ENCODE measurements around the gene AJAP1.
"Not testable (repeated sequence)": the region's sequence is repeated elsewhere in the genome, so short reads cannot be mapped to it uniquely, and the experiment has no call there.

Gene AJAP1, protein sequence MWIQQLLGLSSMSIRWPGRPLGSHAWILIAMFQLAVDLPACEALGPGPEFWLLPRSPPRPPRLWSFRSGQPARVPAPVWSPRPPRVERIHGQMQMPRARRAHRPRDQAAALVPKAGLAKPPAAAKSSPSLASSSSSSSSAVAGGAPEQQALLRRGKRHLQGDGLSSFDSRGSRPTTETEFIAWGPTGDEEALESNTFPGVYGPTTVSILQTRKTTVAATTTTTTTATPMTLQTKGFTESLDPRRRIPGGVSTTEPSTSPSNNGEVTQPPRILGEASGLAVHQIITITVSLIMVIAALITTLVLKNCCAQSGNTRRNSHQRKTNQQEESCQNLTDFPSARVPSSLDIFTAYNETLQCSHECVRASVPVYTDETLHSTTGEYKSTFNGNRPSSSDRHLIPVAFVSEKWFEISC

DNA sequence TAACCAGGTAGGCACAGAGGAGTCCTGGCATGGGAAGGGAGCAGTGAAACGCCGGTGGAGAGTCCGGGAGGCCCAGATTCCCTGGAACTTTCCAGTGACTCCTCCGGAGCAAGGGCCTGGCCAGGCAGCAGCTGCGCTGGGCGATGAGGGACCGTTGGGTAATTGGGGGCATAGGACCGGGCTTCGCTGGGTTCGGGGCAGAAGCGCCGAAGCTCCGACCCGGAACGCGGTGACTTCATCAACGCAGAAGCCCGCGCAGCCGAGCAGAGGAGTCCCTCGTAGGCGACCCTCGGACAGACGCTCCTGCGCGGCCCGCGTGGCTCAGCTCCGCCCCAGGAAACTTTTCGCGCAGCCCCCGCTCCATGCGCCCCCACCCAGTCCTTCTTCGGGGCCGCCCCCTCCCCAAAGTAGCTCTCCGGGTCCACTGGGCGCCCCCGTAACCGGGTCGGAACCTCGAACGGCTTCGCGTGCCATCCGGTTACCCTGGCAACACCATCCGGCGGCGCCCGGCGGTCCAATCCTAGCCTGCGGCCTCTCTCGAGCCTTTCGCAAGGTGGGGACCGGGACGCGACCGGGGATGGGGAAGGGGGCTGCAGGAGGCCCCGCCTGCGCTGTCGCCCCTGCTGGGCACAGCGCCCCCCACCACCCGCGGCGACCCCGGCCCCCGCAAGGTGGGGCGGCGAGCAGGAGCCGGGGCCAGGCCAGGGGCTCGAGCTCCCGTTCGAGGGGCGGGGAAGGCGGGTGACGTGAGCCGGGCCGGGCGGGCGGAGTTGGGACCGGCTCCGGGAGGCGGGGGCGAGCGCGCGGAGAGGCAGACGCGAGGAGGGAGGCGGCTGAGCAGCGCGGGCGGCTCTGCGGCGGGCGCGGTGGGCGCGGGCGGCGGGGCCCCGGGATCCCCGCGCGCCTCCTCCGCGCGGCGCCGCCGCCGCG, at the start of gene AJAP1:
AJAP1 (plus strand) TSS at position 814 of the 930 bp plus-strand sequence. CDS start 817 bp downstream, outside the sequence.
- DNase-seq: no peak

DNA sequence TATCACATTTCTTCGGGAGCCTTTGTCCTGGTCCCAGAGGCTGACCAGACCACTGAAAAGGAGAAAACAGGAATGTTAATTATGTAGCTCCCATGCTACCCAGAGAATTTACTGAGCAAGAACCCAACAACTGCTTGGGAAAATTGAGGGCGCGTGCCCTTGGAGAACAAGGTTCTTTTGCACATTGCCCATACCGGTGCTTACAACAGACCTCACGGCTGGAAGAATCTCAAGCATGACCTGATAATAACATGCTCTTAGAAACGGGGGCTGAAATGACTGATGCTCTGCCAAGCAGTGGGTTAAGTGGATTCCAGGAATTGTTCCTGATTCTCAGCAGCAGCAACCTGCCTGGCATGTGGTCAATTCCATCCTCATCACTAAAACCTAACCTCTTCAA, 49.3 kb upstream of the AJAP1 start:
- DNase-seq: no peak

- DNase-seq: no peak
Observed at GRCh38 chr1:4611563-4612341, 42.7 kb upstream of the AJAP1 start.

GRCh38 chr1:4612991-4613390, 41.4 kb upstream of the AJAP1 start:
- DNase-seq: no peak

DNA sequence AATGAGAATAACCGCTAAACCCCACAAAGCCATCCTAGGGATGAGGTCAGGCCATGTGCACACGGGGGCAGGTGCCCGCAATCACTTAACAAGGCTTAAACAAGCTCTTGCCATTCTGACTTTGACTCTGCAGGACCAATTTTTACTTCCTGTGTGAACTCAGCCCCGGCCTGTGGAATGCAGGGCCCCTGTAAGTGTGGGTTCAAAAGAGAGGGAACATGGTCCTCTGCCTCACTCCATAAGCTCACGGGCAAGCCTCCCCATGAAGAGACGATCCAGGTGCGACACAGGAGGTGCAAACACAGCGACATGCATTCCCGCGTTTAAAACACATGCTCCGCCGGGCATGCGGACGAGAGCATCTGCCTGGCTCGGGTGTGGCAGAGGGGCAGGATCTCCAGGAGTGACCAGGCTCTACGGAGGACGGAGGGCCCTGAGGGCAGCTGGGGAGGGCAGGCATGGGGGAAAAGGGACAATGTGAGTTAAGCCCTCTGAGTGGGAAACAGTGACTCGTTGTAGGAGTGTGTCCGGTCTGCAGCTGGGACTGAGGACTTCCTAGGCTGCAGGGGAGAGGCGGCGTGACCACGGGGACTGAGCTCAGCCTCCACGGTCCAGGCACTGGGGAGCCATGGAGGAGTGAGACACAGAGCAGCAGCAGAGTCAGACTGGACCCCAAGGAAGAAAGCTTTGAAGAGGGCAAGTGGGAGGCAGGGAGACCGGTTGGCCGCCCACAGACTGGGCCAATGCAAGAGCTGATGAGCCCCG, 40.6 kb upstream of the AJAP1 start:
- DNase-seq: no peak

- DNase-seq: no peak
Observed at GRCh38 chr1:4614371-4615137, 39.9 kb upstream of the AJAP1 start.

GRCh38 chr1:4615138-4615470, 39.3 kb upstream of the AJAP1 start:
- DNase-seq: no peak

- no peak for DNase-seq
Observed at GRCh38 chr1:4615501-4615900, 38.9 kb upstream of the AJAP1 start.

DNA sequence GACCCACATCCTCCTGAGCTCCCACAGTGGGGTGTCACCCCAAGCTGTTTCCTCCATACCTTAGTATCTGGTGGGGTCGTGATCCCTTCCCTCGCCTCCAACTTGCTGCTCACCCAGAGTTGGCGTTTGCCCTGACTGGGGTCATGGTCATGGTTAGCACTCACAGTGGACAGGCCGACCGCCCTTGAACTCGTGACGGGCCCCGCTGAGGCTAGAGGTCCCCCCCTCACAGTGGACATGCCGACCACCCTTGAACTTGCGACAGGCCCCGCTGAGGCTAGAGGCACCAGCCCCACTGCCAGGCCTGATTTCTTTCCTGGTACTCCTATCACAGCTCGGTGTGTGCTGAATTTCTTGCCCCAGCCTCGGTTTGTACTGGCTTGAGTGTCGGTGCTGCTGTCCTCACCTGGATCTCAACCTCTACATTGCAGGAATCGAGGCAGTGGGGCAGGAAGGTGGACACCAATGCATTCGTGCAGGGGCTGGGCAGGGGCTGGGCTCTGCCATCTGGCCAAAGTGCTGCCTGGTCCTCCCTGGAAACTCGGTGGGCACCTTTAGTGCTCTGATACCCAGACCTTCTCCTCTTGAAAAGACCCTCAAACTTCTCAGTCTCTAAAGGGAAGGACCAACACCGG, 37.5 kb upstream of the AJAP1 start:
- no peak for DNase-seq

DNA sequence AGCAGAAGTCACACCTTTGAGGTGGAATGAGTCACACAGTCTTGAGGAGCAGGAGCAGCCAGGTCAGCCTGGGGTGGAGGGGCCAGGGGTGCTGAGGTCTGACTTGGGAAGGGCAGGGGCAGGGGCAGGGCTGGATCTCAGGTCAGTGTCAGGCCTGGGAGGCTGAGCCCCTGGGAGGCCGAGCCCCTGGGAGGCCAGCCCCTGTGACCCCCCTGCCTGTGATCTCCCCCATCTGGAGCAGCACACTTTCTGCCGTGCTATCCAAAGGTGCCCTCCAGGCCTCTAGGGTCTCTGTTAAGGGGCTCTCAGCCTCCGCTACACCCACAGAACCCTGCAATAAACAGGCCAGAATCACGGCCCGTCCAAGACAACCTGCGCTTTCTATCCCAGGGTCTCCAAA, 36.9 kb upstream of the AJAP1 start:
- no peak for DNase-seq

GRCh38 chr1:4618827-4619226, 35.6 kb upstream of the AJAP1 start:
- not testable (repeated sequence) for DNase-seq

GRCh38 chr1:4621646-4622045, 32.8 kb upstream of the AJAP1 start:
- no peak for DNase-seq

DNA sequence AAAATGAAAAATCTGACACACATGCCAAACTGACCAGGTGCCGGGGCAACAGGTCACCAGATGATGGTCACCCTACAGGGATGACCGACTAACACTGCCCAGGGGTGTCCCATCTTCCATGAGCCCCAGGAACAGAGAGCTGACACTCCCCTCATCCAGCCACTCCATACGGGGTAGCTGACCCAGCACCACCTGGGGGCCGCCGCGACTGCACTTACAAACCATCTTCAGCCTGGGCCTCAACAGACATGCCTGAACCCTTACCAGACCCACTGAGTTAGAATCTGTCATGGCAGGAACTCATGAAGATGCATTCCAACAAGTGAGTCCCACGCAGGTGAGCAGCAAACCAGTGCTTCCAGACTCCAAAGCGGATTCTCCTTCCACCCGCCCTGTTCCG, 31.6 kb upstream of the AJAP1 start:
- no peak for DNase-seq

- DNase-seq: no peak
Observed at GRCh38 chr1:4624141-4624715, 30.2 kb upstream of the AJAP1 start.

- DNase-seq: no peak
Observed at GRCh38 chr1:4624801-4625200, 29.6 kb upstream of the AJAP1 start.

DNA sequence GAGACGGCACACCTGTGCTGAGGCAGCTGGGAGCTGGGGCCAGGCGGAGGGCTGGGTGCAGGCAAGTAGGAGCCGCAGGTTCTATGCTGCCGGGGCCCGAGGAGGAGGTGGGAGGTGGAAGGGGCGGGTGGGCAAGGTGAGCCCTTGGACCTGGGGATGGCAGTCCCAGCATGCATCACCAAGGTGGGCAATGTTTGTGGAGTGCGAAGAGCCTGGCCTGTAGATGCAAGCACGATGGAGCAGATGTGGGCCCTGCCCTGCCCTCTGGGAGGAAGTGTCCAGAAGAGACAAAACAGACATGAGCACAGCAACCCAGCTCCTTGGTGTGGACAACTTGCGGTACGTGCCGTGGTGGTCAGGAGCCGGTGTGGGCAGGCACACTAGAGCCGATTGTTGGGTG, 28.3 kb upstream of the AJAP1 start:
- DNase-seq: no peak

- DNase-seq: no peak
Observed at GRCh38 chr1:4626560-4627319, 27.7 kb upstream of the AJAP1 start.

DNA sequence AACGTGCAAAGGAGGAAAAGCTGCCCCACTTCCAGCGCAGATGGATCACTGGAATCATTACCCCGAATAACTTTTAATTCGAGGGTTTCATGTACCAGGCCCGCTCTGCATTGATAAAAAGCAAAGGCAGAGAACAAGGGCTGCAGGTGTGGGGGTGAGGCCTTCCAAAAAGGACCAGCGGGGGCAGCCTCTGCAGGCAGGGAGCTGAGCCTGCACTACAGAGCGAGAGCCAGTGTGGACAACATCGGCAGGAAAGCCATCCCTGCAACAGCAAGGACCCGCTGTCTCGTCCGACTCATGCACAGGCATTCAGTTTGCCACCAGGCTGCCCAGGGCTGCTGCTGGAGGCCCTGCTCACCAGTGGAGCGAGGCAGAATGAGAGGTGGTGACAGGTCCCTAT, 27.1 kb upstream of the AJAP1 start:
- no peak for DNase-seq

DNA sequence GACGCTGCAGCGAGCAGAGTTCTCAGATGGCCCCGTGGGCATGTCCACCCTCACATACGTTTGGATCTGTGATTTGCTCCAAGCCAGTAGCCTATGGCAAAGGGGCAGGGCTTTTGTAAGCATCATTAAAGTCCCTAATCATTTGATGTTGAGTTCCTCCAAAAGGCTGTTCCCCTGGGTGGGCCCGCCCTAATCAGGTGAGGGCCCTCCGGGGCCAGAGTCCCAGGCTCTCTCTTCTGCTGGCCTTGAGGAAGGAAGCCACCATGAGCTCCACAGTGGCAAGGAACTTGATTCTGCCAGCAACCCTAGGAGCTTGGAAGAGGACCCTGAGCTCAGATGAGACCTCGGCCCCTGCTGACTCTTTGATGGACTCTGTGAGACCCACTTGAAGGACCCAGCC, 25.4 kb upstream of the AJAP1 start:
- no peak for DNase-seq

- DNase-seq: no peak
Observed at GRCh38 chr1:4630561-4630960, 23.8 kb upstream of the AJAP1 start.

Data from SHP77 (cell line).